Measurements from ENCODE around the gene PDE4B.
"Not testable (repeated sequence)": the region's sequence is repeated elsewhere in the genome, so short reads cannot be mapped to it uniquely, and the experiment has no call there.

Gene PDE4B

GRCh38 chr1:66394603-66395002, 601.9 kb downstream of the PDE4B start:
- Mint-ChIP-seq H3K9me3 (peaks cover 9% of the 10 kb centered on the region), H3K36me3 (ENCODE audit: low read depth) (peaks cover under 1% of the 10 kb centered on the region), H3K27me3 (ENCODE audit: low read depth) (no peaks in the 10 kb centered on the region), H3K27ac (no peak overlapping the region), H3K4me1 (ENCODE audit: low read depth) (peaks cover 9% of the 10 kb centered on the region), H3K4me3 (no peak overlapping the region)
- no peak for DNase-seq (ENCODE audit: low spot score)

DNA sequence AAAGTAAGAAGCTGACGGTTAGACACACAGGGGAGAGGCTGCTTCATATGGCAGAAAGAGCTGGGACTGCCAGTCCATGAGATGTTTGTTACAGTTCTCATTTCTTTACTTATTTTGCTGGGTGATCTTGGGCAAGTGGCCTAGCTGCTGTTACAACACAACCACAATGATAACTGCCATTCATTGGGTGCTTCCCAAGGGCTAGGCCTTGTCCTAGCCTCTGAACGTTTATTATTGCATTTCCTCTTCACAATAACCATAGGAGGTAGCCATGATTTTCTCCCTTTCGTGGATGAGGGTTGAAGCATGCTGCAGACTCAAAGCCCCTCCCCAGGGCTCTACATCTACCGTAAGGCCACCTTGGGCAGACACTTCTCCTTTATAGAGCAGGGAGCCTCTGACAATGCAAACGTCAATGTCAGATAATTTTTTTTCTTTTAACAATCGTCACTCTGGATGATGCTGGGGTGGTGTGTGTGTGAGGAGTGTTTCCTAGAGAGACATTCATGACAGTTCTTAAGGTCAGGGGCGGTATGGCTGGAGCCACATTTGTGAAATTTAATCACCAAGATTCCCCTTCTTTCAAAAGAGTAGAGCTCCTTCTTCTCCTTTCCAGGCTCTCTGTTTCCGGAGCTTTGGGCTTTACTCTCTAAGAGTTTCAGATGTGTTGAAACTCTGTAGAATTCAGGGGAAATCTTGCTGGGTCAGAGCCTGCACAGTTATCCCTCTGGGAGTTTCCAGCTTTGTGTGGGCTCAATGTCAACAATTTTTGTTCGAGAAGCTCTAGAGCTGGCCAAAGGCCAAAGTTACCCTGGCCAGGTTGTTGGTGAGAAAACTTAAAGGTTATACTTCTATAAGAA, 602.7 kb downstream of the PDE4B start:
- Mint-ChIP-seq H3K36me3 (ENCODE audit: low read depth) (no peaks in the 10 kb centered on the region), H3K4me3 (no peak overlapping the region), H3K27me3 (ENCODE audit: low read depth) (no peaks in the 10 kb centered on the region), H3K27ac (no peak overlapping the region), H3K9me3 (peaks cover 3% of the 10 kb centered on the region), H3K4me1 (ENCODE audit: low read depth) (peaks cover 16% of the 10 kb centered on the region)
- no peak for DNase-seq (ENCODE audit: low spot score)

DNA sequence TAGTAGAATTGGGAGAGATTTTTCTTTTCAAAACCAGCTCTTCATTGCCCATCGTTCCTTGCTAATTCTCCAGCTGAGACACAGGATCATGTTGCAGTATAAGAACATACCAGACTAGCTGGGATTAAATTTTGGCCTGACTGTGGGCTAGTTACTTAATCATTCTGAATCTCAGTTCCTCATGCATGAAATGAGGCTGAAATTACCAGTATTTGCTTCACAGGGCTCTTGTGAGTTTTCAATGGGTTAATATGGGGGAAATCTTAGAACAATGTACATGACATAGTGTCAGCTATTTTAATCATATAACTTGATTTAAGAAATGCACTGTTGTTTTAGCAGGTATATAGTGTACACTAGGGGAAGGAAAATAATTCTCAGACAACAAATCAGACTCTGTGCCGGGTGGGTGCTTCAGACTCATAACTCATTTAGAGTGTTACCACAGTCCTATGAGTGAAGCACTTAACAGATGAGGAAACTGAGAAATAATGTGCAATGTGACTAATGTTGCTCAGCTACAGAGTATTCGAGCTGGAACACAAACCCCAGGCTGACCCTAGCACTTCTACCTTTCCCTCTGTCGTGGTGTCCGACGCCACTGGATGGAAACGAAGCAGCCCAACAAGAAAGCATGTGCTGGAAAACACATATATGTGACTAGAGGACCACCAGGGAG, 603.7 kb downstream of the PDE4B start:
- Mint-ChIP-seq H3K4me3 (no peak overlapping the region), H3K9me3 (no peaks in the 10 kb centered on the region), H3K27me3 (ENCODE audit: low read depth) (no peaks in the 10 kb centered on the region), H3K4me1 (ENCODE audit: low read depth) (peaks cover 21% of the 10 kb centered on the region), H3K27ac (no peak overlapping the region), H3K36me3 (ENCODE audit: low read depth) (no peaks in the 10 kb centered on the region)
- no peak for DNase-seq (ENCODE audit: low spot score)

DNA sequence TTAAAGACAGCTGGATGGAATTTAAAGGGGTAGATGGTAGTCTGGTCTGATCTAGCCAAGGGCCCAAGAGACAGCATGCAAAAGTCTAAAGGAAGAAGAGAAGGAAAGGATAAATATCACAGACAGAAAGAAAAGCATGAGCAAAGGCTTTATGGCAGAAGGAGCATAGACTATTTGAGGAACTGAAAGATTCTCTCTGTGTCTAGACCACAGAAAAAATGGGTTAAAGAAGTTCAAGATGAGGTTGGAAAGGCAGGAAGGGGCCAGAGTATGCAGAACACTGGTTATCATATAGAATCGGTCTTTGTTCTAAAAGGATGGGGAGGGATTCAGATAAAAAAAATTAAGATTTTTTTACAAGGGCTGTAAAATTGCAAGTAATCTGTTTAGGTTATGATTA, 604.5 kb downstream of the PDE4B start:
- Mint-ChIP-seq H3K27ac (no peak overlapping the region), H3K27me3 (ENCODE audit: low read depth) (no peaks in the 10 kb centered on the region), H3K4me3 (no peak overlapping the region), H3K36me3 (ENCODE audit: low read depth) (no peaks in the 10 kb centered on the region), H3K4me1 (ENCODE audit: low read depth) (peaks cover 23% of the 10 kb centered on the region), H3K9me3 (no peaks in the 10 kb centered on the region)
- DNase-seq (ENCODE audit: low spot score) = no peak

DNA sequence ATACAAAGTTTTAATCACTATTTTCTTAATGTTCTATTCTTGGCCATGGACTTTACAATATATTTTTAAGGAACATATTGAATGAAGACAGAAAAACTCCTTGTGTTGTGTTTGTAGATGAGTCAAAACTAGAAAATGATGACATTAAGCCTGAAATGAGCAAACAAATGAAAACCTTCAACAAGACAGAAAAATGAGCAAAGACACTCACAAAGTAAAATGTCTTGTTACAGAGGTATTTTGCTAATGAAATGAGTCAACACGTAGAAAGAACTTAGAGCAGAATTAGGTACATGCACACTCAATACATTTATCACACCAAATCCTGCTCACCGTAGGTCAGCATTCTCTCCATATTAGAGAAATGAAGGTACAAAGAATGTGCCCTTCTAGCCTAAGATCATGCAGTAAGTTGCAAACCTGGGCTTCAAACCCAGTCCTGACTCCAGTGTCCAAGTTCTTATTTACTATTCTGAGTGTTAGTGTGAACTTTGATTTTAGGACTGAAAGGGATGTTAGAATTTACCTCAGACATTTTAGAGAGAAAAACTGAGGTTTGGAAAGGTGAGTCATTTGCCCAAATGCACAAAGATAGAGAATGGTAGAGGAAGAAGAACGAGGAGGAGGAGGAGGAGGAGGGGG, 607.3 kb downstream of the PDE4B start:
- Mint-ChIP-seq H3K9me3 (no peaks in the 10 kb centered on the region), H3K4me3 (peak overlapping the region; percentile 45), H3K27ac (peak overlapping the region; percentile 57), H3K27me3 (ENCODE audit: low read depth) (no peaks in the 10 kb centered on the region), H3K36me3 (ENCODE audit: low read depth) (no peaks in the 10 kb centered on the region), H3K4me1 (ENCODE audit: low read depth) (peaks cover 25% of the 10 kb centered on the region)
- DNase-seq (ENCODE audit: low spot score) = peak; percentile 17

DNA sequence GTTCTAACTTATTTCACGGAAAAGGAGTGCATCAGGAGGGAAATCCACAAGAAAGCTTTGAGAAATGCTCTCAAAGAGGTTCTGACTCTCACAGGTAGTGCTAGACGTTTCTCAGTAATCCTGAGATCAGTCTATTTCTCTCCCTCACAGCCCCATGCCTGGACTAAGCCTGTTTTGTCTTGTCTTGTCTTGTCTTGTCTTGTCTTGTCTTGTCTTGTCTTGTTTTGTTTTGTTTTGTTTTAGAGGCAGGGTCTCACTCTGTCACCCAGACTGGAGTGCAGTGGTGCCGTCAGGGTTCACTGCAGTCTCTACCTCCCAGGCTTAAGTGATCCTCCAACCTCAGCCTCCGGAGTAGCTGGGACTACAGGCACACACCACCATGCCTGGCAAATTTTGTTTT, 608.0 kb downstream of the PDE4B start:
- H3K27ac Mint-ChIP-seq = no peak overlapping the region
- H3K9me3 Mint-ChIP-seq = no peaks in the 10 kb centered on the region
- H3K27me3 Mint-ChIP-seq (ENCODE audit: low read depth) = no peaks in the 10 kb centered on the region
- DNase-seq (ENCODE audit: low spot score) = no peak
- H3K36me3 Mint-ChIP-seq (ENCODE audit: low read depth) = no peaks in the 10 kb centered on the region
- H3K4me1 Mint-ChIP-seq (ENCODE audit: low read depth) = peaks cover 25% of the 10 kb centered on the region
- no peak overlapping the region for H3K4me3 Mint-ChIP-seq

- H3K9me3 Mint-ChIP-seq = no peaks in the 10 kb centered on the region
- DNase-seq (ENCODE audit: low spot score) = no peak
- no peak overlapping the region for H3K27ac Mint-ChIP-seq
- no peaks in the 10 kb centered on the region for H3K36me3 Mint-ChIP-seq (ENCODE audit: low read depth)
- no peak overlapping the region for H3K4me3 Mint-ChIP-seq
- peaks cover 25% of the 10 kb centered on the region for H3K4me1 Mint-ChIP-seq (ENCODE audit: low read depth)
- no peaks in the 10 kb centered on the region for H3K27me3 Mint-ChIP-seq (ENCODE audit: low read depth)
These were observed 608.5 kb downstream of the PDE4B start for GRCh38 chr1:66401244-66401643.

DNA sequence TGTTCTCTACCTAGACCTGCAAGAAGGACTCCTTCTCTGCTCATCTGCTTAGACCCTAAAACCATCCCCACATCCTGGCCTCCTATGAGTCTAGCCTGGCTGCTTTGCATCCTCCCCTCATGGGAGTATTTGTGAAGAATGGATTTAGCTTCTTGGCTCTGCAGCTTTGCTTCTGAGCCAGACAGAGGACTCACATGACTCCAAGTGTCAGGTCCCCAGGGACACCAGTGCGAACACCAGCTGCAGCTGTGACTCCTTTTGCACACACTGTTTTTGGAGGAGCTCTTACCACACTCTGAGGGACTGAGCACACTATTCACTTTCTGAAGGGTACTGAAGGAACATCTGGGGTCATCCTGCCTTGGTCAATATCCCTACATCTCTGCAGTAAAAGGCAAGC, 609.5 kb downstream of the PDE4B start:
- DNase-seq (ENCODE audit: low spot score) = no peak
- no peak overlapping the region for H3K27ac Mint-ChIP-seq
- H3K36me3 Mint-ChIP-seq (ENCODE audit: low read depth) = no peaks in the 10 kb centered on the region
- H3K27me3 Mint-ChIP-seq (ENCODE audit: low read depth) = no peaks in the 10 kb centered on the region
- no peaks in the 10 kb centered on the region for H3K9me3 Mint-ChIP-seq
- H3K4me1 Mint-ChIP-seq (ENCODE audit: low read depth) = peaks cover 22% of the 10 kb centered on the region
- H3K4me3 Mint-ChIP-seq = no peak overlapping the region

DNA sequence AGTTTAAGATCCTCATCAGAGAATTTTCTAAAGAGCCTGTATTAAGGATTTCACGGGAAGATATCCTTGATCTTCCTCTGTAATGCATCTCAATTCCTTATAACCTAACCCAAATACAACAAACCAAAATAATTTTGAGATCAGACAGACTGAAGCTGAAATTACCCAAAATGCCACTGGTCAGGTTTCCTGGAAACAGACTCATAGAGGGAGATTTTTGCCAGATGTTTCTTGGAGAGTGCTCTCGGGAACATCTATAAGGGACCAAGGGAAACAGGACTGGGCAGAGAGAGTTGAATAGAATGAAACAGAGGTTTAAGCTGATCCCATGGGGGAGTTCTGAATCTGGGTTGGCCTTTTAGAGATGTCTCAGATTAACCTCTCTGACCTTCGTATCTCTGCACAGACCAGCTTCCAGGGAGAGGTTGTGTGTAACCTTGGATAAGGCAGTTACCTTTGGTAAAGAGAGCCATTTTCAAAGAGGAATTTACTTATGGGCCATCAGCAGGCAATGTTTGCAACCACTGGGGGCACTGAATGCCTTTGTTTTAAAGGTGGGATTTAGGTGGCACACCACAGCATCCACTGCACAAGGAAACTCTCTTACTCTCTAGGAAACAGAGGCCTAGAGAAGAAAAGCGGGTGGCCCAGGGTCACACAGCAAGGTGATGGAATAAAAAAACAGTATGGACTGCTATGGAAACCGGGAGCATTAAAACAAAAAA, 610.5 kb downstream of the PDE4B start:
- Mint-ChIP-seq H3K4me3 (no peak overlapping the region), H3K9me3 (peaks cover under 1% of the 10 kb centered on the region), H3K27ac (no peak overlapping the region), H3K36me3 (ENCODE audit: low read depth) (no peaks in the 10 kb centered on the region), H3K4me1 (ENCODE audit: low read depth) (peaks cover 21% of the 10 kb centered on the region), H3K27me3 (ENCODE audit: low read depth) (no peaks in the 10 kb centered on the region)
- DNase-seq (ENCODE audit: low spot score) = no peak

DNA sequence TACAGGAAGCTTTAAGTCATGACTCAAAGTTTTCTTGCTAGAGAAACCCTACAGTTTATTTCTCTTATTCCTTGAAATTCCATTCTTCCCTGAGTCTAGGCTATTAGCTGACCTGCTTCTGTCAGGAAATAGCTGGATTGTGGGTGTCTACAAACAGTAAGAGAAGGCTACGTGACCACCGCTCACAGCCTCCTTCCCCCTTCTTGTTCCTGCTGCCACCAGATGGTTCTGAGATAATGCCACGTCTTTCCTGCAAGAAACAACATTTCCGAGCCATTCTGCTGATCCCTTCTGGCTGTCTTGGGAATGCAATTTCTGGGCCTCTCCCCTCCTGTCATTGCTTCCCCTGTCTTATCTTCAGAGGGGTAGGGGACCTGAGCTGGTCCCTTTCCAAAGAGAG, 612.4 kb downstream of the PDE4B start:
- DNase-seq (ENCODE audit: low spot score) = no peak
- no peak overlapping the region for H3K4me3 Mint-ChIP-seq
- H3K4me1 Mint-ChIP-seq (ENCODE audit: low read depth) = peaks cover 13% of the 10 kb centered on the region
- peaks cover 20% of the 10 kb centered on the region for H3K9me3 Mint-ChIP-seq
- peaks cover 11% of the 10 kb centered on the region for H3K27me3 Mint-ChIP-seq (ENCODE audit: low read depth)
- H3K27ac Mint-ChIP-seq = no peak overlapping the region
- peaks cover 5% of the 10 kb centered on the region for H3K36me3 Mint-ChIP-seq (ENCODE audit: low read depth)

GRCh38 chr1:66411449-66411848, 618.8 kb downstream of the PDE4B start:
- DNase-seq (ENCODE audit: low spot score); H3K27ac Mint-ChIP-seq: not testable (repeated sequence)
- H3K4me1 Mint-ChIP-seq (ENCODE audit: low read depth) = peaks cover 22% of the 10 kb centered on the region
- peak overlapping the region; percentile 6 for H3K4me3 Mint-ChIP-seq
- H3K27me3 Mint-ChIP-seq (ENCODE audit: low read depth) = peaks cover 11% of the 10 kb centered on the region
- peaks cover 42% of the 10 kb centered on the region for H3K9me3 Mint-ChIP-seq
- H3K36me3 Mint-ChIP-seq (ENCODE audit: low read depth) = peaks cover 11% of the 10 kb centered on the region

- Mint-ChIP-seq H3K27me3 (ENCODE audit: low read depth) (peaks cover 11% of the 10 kb centered on the region), H3K4me3 (no peak overlapping the region), H3K36me3 (ENCODE audit: low read depth) (peaks cover 11% of the 10 kb centered on the region), H3K4me1 (ENCODE audit: low read depth) (peaks cover 22% of the 10 kb centered on the region), H3K9me3 (peaks cover 47% of the 10 kb centered on the region), H3K27ac (no peak overlapping the region)
- no peak for DNase-seq (ENCODE audit: low spot score)
These were observed 620.0 kb downstream of the PDE4B start for GRCh38 chr1:66412704-66413103.

DNA sequence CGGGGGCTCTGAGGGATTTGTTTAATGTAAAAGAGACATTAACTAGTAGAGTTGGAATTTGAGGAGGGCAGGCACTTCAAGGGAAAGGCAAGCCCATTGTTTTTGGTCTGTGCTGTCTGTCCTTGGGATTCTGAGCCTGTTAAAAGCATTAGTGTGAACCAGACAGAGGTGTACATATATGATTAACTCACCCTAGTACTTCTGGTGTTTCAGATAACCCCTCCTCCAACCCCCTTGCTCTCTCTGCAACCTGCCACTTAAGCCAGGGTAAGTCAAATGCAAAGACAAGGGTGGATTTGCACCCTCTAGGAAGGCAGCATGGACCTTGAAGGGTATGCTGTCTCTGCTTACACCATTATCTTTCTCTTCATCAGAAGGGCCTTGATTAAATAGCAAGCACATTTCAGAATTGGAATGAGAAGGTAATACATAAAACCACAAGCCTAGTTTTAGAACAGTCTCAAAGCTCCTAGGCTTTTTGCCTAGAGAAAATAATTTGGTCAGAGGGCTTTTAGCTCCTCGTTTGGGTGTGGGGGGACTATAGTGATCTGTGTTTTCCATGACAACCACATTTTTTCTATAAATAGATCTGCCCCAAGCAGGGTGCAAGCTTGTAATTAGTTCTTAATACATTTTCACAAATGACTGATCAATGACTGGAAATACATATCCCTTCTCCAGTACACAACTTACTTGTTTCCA, 620.6 kb downstream of the PDE4B start:
- peaks cover 22% of the 10 kb centered on the region for H3K4me1 Mint-ChIP-seq (ENCODE audit: low read depth)
- no peak overlapping the region for H3K27ac Mint-ChIP-seq
- H3K9me3 Mint-ChIP-seq = peaks cover 49% of the 10 kb centered on the region
- DNase-seq (ENCODE audit: low spot score) = no peak
- H3K4me3 Mint-ChIP-seq = no peak overlapping the region
- peaks cover 10% of the 10 kb centered on the region for H3K27me3 Mint-ChIP-seq (ENCODE audit: low read depth)
- H3K36me3 Mint-ChIP-seq (ENCODE audit: low read depth) = peaks cover 10% of the 10 kb centered on the region

All from T-helper 2 cell treated with Interferon-gamma antibody and Interleukin-4, amounts not matched to agents 5 μg/mL and 100 μg/mL, for 36 hours (primary cell).